PC-3 (cell line): Measurements from ENCODE around the gene GLI1.

Experiments used
- EZH2 ChIP-seq: fragments of 300-600 bp; sonication (generic); IDR thresholded peaks from one replicate; pipeline ENCODE4 v1.6.1; 2017; ENCODE audit warnings: antibody characterized with exemption, mild to moderate bottlenecking, low read length; ENCODE audit not compliant: unreplicated experiment
- EZH2phosphoT487 ChIP-seq: fragments of 300-600 bp; sonication (generic); IDR thresholded peaks from 2 replicates; pipeline ENCODE4 v1.6.1; 2018; ENCODE audit warnings: mild to moderate bottlenecking, antibody characterized with exemption, low read length, borderline replicate concordance
- TF ChIP-seq, protein P1 (sequence below): fragments of 300-600 bp; sonication (generic); conservative IDR thresholded peaks from 2 replicates; pipeline ENCODE4 v1.5.1; 2017; ENCODE audit warnings: antibody characterized with exemption, low read depth, mild to moderate bottlenecking, low read length

GRCh38 chr12:57511161-57511560 lies 51.6 kb downstream of the GLI1 start:
- TF ChIP-seq EZH2 (no peak), EZH2phosphoT487 (no peak)
- TF ChIP-seq, protein P1, sequence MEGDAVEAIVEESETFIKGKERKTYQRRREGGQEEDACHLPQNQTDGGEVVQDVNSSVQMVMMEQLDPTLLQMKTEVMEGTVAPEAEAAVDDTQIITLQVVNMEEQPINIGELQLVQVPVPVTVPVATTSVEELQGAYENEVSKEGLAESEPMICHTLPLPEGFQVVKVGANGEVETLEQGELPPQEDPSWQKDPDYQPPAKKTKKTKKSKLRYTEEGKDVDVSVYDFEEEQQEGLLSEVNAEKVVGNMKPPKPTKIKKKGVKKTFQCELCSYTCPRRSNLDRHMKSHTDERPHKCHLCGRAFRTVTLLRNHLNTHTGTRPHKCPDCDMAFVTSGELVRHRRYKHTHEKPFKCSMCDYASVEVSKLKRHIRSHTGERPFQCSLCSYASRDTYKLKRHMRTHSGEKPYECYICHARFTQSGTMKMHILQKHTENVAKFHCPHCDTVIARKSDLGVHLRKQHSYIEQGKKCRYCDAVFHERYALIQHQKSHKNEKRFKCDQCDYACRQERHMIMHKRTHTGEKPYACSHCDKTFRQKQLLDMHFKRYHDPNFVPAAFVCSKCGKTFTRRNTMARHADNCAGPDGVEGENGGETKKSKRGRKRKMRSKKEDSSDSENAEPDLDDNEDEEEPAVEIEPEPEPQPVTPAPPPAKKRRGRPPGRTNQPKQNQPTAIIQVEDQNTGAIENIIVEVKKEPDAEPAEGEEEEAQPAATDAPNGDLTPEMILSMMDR, result no peak
